PC-9 (cell line): ENCODE measurements around the gene CCDC85C. TPM values are rescaled to one million over a fixed set of nuclear protein-coding genes. Genes with fewer than 3 reads are reported as not detected.

Source experiments
- BruUV-seq: library from RNA; stranded (reverse); fragments of 400-500 nt; replicated peaks from 2 replicates; lab custom pipeline; 2021; lab: Mats Ljungman, UMichigan
- CTCF ChIA-PET: fragments of 300-600 bp; sonication (Branson Sonifier 250); formaldehyde crosslinking; loops from one replicate; lab custom pipeline; 2022; ENCODE audit warnings: antibody characterized with exemption; lab: Charles Lee
- POLR2A ChIA-PET: fragments of 300-600 bp; sonication (Branson Sonifier 250); formaldehyde crosslinking; loops from one replicate; lab custom pipeline; 2022; ENCODE audit warnings: antibody characterized with exemption; ENCODE audit not compliant: unreplicated experiment; lab: Charles Lee
- DNase-seq, 2 experiments: peaks; one replicate each; pipeline versions ENCODE4 v3.0.0 to v3.0.0-alpha.2; 2015 to 2022; ENCODE audit warnings: mixed read lengths in 1 of 2
- H2AFZ ChIP-seq: fragments of 200-600 bp; sonication (generic); 2 replicates; pipeline ENCODE4 v1.8.1; 2017; ENCODE audit warnings: antibody characterized with exemption
- H3F3A ChIP-seq: fragments of 200-600 bp; sonication (generic); 2 replicates; pipeline ENCODE4 v1.8.1; 2017; ENCODE audit warnings: antibody characterized with exemption, mild to moderate bottlenecking, low read depth; ENCODE audit not compliant: insufficient read depth
- H3K27ac ChIP-seq: fragments of 200-600 bp; sonication (generic); 2 replicates; pipeline ENCODE4 v1.6.1; 2016; ENCODE audit warnings: mixed run types
- H3K27me3 ChIP-seq: fragments of 200-600 bp; sonication (generic); 2 replicates; pipeline ENCODE4 v1.6.1; 2016; ENCODE audit warnings: low read depth, mixed run types; ENCODE audit not compliant: insufficient read depth
- H3K36me3 ChIP-seq: fragments of 200-600 bp; sonication (generic); 2 replicates; pipeline ENCODE4 v1.6.1; 2016; ENCODE audit warnings: low read depth, mixed run types
- H3K4me1 ChIP-seq: fragments of 200-600 bp; sonication (generic); replicated peaks from 2 replicates; pipeline ENCODE4 v1.6.1; 2016; ENCODE audit warnings: mixed run types; ENCODE audit not compliant: insufficient read depth
- H3K4me2 ChIP-seq: fragments of 200-600 bp; sonication (generic); 2 replicates; pipeline ENCODE4 v1.6.1; 2017; ENCODE audit warnings: mixed run types
- H3K4me3 ChIP-seq: fragments of 200-600 bp; sonication (generic); 2 replicates; pipeline ENCODE4 v1.6.1; 2016; ENCODE audit warnings: mixed run types
- H3K79me2 ChIP-seq: fragments of 200-600 bp; sonication (generic); 2 replicates; pipeline ENCODE4 v1.6.1; 2017; ENCODE audit warnings: low read depth, mixed run types
- H3K9me2 ChIP-seq: fragments of 200-600 bp; sonication (generic); 2 replicates; pipeline ENCODE4 v1.8.1; 2017; ENCODE audit warnings: mild to moderate bottlenecking; ENCODE audit not compliant: insufficient read depth
- H3K9me3 ChIP-seq: fragments of 200-600 bp; sonication (generic); 2 replicates; pipeline ENCODE4 v1.8.1; 2016; ENCODE audit warnings: low read depth; ENCODE audit not compliant: insufficient read depth
- H4K20me1 ChIP-seq: fragments of 200-600 bp; sonication (generic); 2 replicates; pipeline ENCODE4 v1.8.1; 2017; ENCODE audit not compliant: insufficient read depth
- CTCF ChIP-seq: fragments of 200-600 bp; sonication (generic); conservative IDR thresholded peaks from 2 replicates; pipeline ENCODE4 v1.6.1; 2017; ENCODE audit warnings: mixed run types, antibody characterized with exemption, mild to moderate bottlenecking, moderate library complexity
- EZH2 ChIP-seq: fragments of 200-600 bp; sonication (generic); IDR thresholded peaks from 2 replicates; pipeline ENCODE4 v1.8.0; 2017; ENCODE audit warnings: antibody characterized with exemption, low read depth
- intact Hi-C: fragments of 100-400 bp; cut with micrococcal nuclease; formaldehyde crosslinking; loops from one replicate; pipeline ENCODE4 v1.10.0; 2022; ENCODE audit not compliant: unreplicated experiment
- total RNA-seq: library from RNA; stranded (reverse); gene quantifications from 2 replicates; pipeline ENCODE4 v1.2.3, GENCODE V29; 2021

Gene CCDC85C
- total RNA-seq, 1 experiment from 2014 or later: 21.2 TPM

DNA sequence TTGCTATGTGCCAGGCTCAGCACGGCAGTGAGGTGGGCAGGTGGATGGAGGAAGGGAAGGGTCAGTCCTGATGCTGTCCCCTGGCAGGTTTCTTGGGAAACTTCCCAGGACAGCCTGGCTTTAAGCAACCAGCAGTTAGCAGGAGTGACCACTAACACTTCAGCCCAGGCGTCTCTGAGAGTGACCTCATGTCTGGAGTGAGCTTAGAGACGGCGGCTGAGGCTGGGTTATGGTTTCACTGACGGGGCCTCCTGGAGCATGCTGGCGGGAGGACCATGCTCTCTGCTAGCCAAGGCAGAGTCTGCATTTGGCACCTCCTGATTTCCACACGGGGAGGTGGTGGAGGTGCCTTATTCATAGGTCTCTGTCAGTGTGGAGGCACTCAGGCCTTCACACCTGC, 43.4 kb upstream of the CCDC85C start:
- Histone ChIP-seq H3K9me2 (no peaks in the 10 kb centered on the region), H2AFZ (no peak overlapping the region), H3K9me3 (no peaks in the 10 kb centered on the region), H3K79me2 (no peaks in the 10 kb centered on the region), H4K20me1 (no peaks in the 10 kb centered on the region), H3K27me3 (no peaks in the 10 kb centered on the region), H3K4me3 (no peak overlapping the region), H3F3A (no peaks in the 10 kb centered on the region), H3K4me2 (no peak overlapping the region), H3K4me1 (no peaks in the 10 kb centered on the region), H3K27ac (no peak overlapping the region), H3K36me3 (no peaks in the 10 kb centered on the region)
- no peak for TF ChIP-seq EZH2
- no peak for TF ChIP-seq CTCF
- ChIA-PET CTCF (no interaction called here), POLR2A (no interaction called here)
- no TSS peak for BruUV-seq
- intact Hi-C loops: no loop called here
- no peak for DNase-seq

DNA sequence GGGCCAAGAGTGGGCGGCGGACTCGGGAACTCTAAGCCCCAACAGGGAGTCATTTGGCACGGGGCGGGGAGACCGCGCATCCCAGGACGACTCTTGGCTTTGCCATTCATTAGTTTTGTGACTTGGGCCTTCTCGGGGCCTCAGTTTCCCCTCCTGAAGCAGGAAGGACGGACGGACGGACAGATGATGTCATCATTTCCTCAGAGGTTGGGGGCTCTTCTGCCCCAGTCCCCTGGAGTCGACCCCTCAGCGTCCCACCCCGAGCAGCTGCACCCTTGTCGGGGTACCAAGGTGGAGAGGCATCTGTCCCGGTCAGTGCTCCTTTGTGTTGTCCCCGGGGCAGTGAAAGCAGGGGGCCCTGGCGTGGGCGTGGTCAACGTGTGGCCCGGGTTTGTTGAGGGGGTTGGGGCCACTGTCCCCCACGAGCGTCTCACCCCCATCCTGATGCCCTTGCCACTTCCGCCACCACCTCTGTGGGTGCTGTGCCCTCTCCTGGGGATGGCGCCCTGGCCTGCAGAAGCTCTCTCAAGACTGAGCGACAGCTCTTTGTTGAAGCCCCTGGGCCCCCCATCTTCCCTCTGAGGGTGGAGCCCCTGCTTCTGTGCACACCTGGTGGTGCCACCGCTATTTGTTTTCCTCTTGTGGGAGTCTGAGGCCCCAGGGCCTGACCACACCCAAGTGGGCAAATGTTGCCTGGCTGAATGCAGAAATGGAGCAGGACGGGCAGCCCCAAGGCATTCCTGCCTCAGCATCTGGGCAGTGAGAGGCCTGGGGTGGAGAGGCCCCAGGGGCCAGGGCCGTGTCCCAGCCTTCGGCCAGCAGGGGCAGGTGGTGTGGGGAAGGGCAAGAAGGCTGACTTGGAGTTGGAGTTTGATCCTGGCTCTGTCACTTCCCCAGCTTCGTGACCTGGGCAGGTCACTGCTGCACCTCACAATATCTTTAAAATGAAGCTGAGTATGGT, 41.8 kb upstream of the CCDC85C start:
- intact Hi-C loops: no loop called here
- Histone ChIP-seq H3K4me3 (no peak overlapping the region), H2AFZ (no peak overlapping the region), H3K27ac (no peak overlapping the region), H3K4me2 (no peak overlapping the region), H3K27me3 (no peaks in the 10 kb centered on the region), H3K79me2 (no peaks in the 10 kb centered on the region), H3F3A (no peaks in the 10 kb centered on the region), H3K9me3 (no peaks in the 10 kb centered on the region), H3K4me1 (no peaks in the 10 kb centered on the region), H4K20me1 (no peaks in the 10 kb centered on the region), H3K9me2 (no peaks in the 10 kb centered on the region), H3K36me3 (no peaks in the 10 kb centered on the region)
- no TSS peak for BruUV-seq
- ChIA-PET CTCF (no interaction called here), POLR2A (interaction anchor here (0.5 kb wide), 1 partner anchor 223 kb away, joined by 3 read pairs; no protein-coding TSS in a partner anchor)
- no peak for TF ChIP-seq CTCF
- no peak for TF ChIP-seq EZH2
- no peak for DNase-seq

DNA sequence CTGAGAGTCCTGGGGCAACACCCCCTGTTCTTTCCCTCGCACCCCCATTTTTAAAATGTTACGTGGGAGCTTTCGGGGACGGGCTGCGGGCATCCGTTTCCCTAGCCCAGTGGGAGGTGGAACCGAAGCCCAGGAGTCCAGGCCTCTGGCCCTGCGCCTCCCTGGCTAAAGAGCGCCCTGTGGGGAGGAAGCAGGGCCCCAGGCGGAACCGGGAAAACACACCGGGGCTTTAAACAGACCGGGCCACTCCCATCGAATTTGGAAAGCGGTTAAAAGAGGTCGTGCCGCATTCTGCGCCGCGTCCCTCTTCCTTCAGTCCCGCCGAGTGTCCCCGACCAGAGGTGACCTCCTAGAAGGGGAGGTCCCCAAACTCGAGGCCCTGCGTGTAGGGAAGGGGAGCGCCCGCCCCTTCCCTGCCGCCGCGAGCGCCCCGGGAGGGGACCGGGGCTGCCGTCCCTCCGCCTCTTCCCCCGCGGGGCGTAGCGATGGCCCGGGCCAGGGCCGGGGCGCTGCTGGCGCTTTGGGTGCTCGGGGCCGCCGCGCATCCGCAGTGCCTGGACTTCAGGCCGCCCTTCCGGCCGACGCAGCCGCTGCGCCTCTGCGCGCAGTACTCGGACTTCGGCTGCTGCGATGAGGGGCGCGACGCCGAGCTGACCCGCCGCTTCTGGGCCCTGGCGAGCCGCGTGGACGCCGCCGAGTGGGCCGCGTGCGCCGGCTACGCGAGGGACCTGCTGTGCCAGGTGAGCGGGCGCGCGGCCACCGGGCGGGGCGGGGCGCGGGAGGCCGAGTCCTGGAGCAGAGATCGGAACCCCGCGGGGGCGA, 40.9 kb upstream of the CCDC85C start, which contains the start of gene HHIPL1:
Gene HHIPL1, plus strand, starts transcription at position 407 of the 822 bp plus-strand sequence. Its CDS starts 79 bp downstream, at position 486.
- Histone ChIP-seq H3K27ac (no peak within 1 kb of the TSS), H3K9me3 (no peaks in the 10 kb centered on the region), H3K9me2 (no peaks in the 10 kb centered on the region), H3K79me2 (no peaks in the 10 kb centered on the region), H3F3A (no peaks in the 10 kb centered on the region), H4K20me1 (no peaks in the 10 kb centered on the region), H2AFZ (no peak within 1 kb of the TSS), H3K4me1 (no peaks in the 10 kb centered on the region), H3K36me3 (no peaks in the 10 kb centered on the region), H3K4me3 (no peak within 1 kb of the TSS), H3K4me2 (no peak within 1 kb of the TSS), H3K27me3 (no peaks in the 10 kb centered on the region)
- intact Hi-C loops: no loop called here
- no peak for DNase-seq
- TF ChIP-seq CTCF: no peak
- no peak for TF ChIP-seq EZH2
- ChIA-PET POLR2A (no interaction called here), CTCF (no interaction called here)
- no TSS peak for BruUV-seq
